Activated CD8-positive, alpha-beta memory T cell treated with anti-CD3 and anti-CD28 coated beads, Interleukin-2, amount 50 U/mL, for 1 hour (primary cell): ENCODE results near the gene C1QA.

Source experiments
- DNase-seq: peaks from one replicate; pipeline ENCODE4 v3.0.0-alpha.2; 2020; ENCODE audit errors: extremely low read depth

Gene C1QA

DNA sequence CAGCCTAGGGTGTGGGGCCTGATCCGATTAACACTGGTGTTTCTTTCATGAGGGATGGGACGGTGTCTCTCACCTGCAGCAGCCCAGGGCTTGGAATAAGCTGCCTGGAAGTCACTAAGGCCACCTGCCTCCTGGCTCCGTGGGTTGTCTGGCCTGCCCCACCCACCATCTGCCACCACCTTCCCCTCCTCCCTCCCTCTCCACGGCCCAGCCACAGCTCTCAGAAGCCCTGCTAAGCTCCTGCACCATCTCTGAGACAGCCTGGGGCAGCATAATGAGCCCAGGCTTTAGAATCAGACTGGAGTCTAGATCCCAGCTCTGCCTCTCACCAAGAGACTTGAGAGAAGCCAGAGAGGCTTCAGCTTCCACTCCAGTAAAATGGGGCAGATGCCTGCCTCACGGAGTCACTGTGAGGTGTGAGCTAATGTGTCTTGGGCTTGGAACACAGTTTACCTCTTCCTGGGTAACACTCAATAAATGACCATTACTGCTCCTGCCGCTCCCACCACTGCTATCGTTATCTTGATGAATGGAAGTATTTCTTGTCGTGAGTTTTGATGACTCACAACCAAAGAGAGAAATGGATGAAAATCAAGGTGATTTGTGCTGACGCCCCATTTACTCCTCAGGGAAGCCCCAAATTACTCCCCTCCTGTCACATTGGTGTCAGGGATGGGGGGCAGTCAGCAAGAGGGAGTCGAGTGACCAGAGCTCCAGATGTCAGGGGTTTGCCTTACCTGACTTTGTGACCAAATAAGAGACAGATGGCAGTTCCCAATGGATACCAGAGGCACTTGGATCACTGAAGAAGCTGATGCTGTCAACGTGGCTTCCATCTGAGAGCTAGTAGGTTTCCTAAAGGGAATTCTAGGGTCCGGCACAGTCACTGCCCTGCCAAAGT lies 23.5 kb upstream of the C1QA start:
- no peak for DNase-seq

DNA sequence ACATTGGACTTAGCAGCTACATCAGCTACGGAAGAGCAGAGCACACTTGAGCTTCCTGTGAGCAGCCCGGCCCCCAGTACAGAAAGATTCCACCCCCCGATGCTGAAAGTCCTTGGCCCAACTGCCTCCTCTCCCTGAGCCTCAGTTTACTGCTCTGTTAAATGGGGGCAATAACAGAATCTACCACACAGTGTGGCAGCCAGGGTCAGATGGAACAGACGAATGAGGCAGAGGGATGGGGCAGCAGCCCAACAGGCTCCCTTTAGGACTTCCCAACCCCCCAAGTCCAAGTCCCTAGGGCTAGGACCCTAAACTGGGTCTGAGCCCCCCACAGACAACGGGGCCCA lies 22.9 kb upstream of the C1QA start:
- no peak for DNase-seq

- DNase-seq = no peak
Observed at GRCh38 chr1:22613951-22614350, 22.5 kb upstream of the C1QA start.

- DNase-seq = no peak
Observed at GRCh38 chr1:22615886-22616285, 20.5 kb upstream of the C1QA start.

DNA sequence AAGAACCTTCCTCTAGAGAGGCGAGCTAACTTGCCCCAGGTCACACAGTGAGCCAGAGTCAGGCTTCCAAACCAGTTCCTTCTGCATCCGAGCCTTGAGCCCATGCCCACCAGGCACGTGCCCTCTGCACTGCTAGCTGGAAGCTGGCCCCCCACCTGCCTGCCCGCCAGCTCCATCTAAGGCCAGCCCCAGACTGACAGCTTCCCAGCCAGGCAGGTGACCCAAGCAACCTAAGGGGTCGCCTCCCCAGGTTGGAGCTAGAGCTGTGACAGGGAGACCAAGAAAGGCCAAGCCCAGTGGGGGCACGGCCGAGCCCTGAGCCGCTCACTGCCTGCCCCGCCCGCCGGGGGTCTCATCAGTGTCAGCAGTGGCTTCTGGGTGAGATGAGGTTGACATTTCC lies 19.9 kb upstream of the C1QA start:
- DNase-seq = no peak

GRCh38 chr1:22618056-22618455 lies 18.4 kb upstream of the C1QA start:
- no peak for DNase-seq

DNA sequence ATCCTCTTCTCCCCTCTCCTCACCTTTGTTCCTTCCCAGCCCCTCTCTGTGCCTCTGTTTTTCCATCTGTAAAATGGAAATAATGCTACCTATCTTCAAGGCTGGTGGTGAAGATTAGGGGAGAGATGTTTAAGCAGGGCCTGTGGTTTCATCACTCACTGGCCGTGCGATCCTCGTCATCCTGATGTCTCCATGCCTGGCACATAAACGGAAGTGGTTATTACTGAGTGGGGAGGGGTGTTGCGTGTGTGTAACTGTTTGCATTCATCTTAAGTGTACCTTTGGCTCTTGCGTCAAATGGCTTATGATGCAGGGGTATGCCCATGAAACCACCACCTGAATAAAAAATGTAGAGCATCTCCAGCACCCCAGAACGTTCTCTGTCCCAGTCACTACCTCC lies 17.2 kb upstream of the C1QA start:
- DNase-seq = no peak

GRCh38 chr1:22619798-22620197 lies 16.6 kb upstream of the C1QA start:
- DNase-seq = no peak

- no peak for DNase-seq
Observed at GRCh38 chr1:22621761-22622160, 14.7 kb upstream of the C1QA start.

DNA sequence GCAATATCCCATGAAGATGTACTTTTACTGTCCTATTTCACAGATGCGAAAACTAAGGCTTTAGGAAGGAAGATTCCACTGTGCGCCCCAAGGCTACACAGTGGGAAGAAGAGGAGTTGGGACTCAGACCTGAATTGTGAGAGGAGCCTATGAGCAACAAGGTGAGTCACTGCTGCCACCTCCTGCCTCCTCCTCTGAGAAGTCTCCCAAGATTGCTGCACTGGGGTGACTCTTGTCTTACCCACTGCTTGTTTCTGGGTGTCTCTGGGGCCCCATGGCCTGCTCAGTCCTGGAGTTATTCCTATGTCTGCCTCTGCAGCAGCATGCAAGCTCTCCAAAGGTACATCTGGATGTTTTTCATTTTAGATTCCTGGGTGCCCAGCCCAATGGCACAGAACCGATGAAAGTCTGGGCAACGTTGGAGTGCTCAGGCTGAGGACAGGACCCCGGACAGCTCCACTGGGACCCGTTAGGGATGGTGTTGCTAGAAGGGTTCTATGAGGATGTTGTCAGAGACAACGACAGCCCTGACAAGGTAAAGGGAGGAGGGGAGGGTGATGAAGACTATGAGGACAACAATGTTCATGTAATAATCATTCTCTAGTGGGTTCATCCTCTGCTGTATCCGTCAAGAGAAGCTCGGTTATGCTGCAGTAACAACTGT lies 11.0 kb upstream of the C1QA start:
- DNase-seq = no peak

GRCh38 chr1:22626237-22627157 lies 9.9 kb upstream of the C1QA start:
- no peak for DNase-seq

GRCh38 chr1:22627331-22627730 lies 9.1 kb upstream of the C1QA start:
- DNase-seq = no peak

DNA sequence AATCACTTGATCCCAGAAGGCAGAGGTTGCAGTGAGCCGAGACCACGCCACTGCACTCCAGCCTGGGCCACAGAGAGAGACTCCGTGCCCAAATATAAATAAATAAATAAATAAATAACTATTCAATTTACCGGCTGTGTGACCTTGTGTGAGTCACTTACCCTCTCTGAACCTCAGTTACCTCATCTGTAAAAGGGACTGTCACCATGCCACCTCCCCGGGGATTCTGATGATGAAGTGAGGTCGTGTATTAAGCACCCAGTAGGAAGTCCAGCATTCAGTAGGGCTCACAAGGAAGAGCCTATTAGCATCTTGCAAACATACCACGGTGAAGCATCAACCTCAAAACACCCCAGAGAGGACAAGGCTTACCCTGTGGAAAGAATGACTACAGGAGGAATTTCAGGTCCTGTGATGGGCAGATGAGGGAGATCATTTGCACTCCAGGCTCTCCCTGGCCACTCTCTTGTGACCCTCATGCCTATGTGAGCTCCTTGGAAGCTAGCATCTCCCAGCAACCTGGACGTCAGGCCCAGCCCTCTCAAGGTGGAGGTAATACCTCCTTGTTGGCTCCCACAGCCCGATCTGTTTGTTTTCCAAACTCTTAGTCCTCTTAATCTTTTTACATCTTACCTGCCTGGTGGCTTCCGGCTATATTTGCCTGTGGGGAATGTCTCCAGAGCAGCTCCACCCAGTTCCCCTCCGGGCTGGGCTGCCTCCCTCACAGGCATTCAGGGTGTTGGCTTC lies 7.6 kb upstream of the C1QA start:
- no peak for DNase-seq

DNA sequence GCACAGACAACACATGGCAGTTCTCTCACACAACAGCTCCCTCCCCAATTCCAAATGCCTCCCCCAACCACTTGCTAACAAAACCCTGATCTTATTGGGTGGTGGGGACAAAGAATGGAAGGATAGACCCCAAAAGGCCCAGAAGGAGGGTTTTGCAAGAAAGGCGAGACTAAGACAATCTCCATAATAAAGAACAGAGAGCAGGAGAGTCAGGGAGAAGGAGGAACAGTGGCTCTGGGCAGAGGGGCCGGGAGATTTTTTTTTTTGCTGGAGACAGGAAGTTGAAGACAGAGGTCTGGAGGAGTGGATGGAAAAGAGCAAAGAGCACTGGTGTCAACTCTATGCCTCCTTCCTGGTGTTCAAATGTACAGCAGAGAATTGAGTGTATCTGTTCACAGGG lies 6.5 kb upstream of the C1QA start:
- no peak for DNase-seq

GRCh38 chr1:22633697-22634463 lies 2.5 kb upstream of the C1QA start:
- no peak for DNase-seq

- no peak for DNase-seq
Observed at GRCh38 chr1:22635436-22635835, 992 bp upstream of the C1QA start.

GRCh38 chr1:22636927-22637326 lies 499 bp downstream of the C1QA start:
- no peak for DNase-seq

DNA sequence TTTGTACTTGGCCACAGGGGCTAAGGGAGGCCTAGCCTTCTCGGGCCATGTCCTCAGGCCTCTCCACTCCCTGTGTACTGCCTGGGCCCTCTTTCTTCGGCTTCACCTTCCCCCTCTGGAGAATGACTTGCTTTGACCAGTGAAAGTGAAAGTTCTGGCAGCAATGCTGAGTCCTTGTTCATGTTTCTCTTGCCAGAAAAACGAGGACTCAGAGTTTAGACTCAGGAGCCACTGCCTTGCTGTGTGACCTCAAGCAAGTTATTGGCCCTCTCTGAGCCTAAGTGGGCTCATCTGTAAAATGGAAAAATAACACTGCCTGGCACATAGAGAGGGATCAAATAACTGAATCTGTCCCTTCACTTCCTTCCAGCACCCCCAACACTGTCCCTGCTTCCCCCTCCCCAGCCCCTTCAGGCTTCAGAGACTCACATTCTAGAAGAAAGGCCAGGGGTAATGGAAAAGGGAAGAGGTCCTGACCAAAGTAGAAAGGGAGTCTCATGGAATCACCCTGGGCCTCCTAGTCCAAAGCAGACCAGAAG lies 1.5 kb downstream of the C1QA start:
- no peak for DNase-seq

- no peak for DNase-seq
Observed at GRCh38 chr1:22638476-22639234, 2.2 kb downstream of the C1QA start.

GRCh38 chr1:22639286-22639685 lies 2.9 kb downstream of the C1QA start:
- DNase-seq = no peak
